Gastrocnemius medialis (tissue), 4 donors: Measurements from ENCODE around the gene CIITA.

Source experiments
- CTCF ChIP-seq, 5 experiments: fragments of 450-650 bp in 3 of 5; fragments of 200-600 bp in 2 of 5; sonication (generic) in 2 of 5; IDR thresholded peaks in 4 of 5; conservative IDR thresholded peaks in 1 of 5; 1 replicate in 4 of 5; 2 replicates in 1 of 5; pipeline ENCODE4 v1.5.1; 2016 to 2019; ENCODE audit warnings: antibody characterized with exemption in 5 of 5, mild to moderate bottlenecking in 3 of 5, moderate library complexity in 3 of 5
- POLR2A ChIP-seq, 2 donors: fragments of 450-650 bp; IDR thresholded peaks; one replicate each; pipeline ENCODE4 v1.6.1; 2017; ENCODE audit warnings: antibody characterized with exemption in 2 of 2, mild to moderate bottlenecking in 2 of 2, moderate library complexity in 2 of 2

DNA sequence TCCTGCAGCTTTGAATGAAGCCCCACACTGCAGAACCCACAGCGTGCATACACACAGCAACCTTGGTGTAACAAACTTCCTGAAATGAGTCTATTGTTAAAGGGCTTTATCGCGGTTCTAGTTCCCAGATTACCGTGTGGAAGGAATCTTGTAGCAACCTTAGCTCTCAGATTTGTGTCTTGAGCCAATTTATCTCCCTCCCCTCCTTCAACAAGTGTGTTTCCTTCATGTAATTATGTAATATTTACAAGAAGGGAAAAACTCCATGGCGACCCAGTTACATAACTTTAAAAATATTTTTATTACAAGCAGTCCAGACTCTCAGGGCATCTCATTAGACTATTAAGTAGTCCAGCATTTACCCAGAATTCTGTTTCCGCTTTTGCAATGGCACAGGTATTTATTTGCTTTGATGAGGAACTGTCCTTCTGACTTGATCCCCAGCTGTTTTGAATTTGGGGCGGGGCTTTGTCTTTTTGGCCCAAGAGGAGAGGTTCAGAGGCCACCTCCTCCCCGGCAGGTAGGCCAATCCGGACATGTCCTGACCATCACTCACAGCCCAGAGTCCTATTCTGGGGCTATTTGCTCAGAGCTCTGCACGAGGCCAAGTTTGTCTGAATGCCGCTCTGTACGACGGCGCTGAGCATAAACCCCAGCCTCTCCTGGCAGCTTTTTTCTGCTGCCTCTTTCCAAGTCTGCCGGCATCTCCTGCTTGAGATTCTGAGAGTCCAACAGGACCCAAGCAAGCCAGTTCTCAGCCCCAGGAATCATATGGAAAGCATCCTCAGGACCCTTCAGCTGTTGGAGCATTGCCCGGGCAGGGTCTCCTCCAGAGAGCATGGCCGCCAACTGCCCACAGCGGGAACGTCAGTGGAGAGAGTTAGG is 103.0 kb downstream of the CIITA start:
- TF ChIP-seq CTCF (IDR thresholded peaks at IDR 0.05 in 4 of 5, conservative IDR thresholded peaks at IDR 0.05 in 1 of 5) (no peak), POLR2A (IDR thresholded peaks at IDR 0.05) (no peak)
